CD4-positive, alpha-beta T cell treated with Interferon gamma for 1 hour (primary cell): Measurements from ENCODE around the gene GPX4.
A peak's percentile ranks its signal among the peaks of the same experiment; 100 is the strongest.

Experiments used
- DNase-seq: peaks from one replicate; pipeline ENCODE4 v3.0.0-alpha.2; 2020

The GPX4 gene

DNA sequence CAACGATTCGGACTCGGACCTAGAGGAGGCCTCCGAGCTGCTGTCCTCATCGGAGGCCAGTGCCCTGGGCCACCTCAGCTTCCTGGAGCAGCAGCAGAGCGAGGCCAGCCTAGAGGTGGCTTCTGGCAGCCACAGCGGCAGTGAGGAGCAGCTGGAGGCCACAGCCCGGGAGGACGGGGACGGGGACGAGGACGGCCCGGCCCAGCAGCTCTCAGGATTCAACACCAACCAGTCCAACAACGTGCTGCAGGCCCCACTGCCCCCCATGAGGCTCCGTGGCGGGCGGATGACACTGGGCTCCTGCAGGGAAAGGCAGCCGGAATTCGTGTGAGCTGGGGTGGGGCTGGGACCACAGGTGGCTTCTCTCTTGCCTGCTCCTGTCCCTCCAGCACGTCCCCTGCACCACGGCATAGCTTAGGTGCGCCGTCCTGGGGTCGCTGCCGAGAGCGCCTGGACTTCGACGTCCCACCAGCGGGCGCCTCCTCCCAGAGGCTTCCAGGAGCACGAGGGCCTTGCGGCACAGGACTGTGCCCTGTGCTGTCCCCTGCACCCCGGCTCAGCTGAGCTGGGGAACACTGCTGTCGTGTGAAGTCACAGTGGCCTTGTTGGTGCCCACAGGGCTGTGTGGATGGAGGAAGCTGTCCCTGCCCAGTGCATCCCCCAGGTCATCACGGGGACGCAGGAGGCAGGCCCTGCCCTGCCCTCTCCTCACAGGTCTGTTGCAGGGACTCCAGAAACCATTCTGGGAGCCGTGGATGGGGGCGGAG lies 17.9 kb upstream of the GPX4 start:
- no peak for DNase-seq

DNA sequence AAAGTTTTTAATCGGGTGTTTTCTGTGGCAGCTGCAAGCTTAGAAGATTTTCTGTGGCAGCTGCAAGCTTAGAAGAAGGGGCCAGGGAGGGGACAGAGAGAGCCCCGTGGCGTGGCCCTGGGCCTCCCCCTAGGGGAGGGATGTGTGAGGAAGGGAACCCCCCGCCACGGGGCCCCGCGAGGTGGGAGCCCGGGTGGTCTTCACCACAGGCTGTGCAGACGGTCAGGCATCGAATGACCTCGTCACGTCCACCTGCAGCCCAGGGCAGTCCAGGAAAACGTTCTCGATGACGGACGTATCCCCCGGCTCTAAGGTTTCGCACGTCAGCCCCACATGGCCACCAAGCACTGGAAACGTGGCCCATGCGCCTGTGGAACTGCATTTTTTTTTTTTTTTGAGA lies 17.2 kb upstream of the GPX4 start:
- no peak for DNase-seq

DNA sequence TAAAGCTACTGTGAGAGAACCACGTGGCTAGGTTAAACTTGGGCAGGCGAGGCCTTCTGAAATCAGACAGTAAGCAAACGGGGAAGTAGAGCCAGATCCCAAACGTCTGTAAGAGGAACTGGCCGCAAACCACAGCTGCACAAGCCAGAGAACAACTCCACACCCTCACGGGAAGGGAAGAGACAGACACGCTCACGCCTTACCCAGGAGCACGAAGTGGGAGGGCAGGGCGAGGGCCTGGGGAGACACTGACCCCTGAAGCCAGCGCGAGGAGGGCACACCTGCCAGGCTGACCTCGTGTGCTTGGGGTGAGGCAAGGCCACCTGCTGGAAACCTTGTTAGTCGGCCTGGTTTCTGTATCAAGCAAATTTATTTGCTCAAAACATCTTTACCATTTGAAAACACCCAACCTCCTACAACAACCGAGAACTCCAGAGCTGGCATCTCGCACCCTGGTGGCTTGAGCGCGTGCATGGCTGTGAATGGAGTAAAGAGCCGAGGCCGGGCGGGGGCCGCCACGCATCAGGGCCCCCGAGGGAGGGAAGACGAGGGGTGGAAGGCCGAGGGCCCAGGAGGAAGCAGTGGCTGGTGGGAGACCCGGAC lies 15.9 kb upstream of the GPX4 start:
- peak; percentile 70 for DNase-seq

DNA sequence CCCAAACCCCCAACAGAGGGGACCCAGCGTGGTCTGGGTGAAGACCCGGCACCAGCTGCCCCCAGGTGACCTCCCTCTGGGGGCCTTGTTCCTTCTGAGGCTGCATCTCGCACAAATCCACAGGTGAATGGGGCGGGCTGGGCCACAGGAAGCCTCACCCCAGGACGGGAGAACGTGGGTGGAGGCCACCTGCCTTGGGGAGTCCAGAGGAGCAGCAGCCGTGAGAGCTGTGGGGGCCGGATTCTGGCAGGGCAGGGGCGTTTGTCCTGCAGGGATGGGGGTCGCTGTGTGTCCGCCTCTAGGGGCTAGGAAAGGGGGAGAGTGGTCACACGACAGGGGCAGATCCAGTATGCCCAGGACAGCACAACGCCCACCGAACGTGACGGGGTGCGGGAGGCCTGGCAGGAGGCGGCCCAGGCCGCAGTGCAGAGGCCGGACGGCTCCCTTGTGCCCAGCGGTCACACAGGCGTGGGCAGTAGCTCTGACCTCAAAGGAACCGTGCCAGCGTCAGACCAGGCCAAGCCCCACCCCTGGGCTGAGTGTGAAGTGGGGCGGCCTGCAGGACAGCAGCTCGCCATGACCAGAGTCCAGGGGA lies 15.3 kb upstream of the GPX4 start:
- DNase-seq, result no peak

DNA sequence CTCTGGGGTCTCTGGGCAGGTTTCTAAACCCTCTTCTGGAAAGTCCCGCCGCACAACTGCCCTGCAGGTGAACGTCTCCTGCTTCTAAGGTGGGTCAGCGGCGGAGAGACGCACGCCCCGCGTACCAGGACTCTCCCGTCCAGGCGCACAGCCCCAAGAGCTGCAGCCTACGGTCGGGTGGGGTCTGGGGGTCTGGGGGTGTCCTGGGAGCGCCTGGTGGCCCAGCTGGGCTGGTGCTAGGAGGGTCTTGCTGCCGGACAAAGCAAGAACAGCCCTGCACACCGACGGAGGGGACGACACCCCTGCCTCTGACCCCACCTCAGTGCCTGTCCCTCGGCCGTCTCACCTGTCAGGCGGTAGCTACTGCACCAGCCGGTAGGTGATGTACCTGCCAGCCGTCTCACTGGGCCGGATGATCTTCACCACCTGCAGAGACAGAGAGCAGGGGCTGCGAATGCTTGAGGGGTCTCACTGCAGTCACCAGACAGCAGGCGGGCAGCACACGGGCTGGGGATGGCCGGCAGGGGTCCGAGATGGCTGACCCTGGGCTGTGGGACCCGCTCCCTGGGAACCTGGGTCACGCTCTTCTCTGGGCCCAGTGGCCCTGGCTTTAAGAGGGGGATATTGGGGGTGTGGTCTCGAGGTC lies 14.5 kb upstream of the GPX4 start:
- DNase-seq, result no peak

DNA sequence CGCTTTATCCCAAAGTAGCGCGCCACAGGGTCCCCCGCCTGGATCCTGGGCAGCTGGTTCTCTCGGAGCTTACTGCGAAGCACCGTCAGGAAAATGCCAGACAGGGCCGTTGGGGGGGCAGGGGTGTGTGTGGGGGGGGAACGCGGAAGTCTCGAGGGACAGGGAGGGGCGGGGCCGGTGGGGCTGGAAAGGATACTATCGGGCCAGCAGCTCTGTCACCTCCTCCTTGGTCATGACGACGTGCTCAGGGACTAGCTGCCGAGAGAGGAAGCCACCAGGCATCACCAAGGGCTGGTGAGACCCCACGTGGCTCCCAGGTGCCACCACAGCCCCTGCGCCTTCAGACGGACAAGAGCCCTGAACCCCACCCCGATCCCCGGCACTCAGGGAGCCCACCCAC lies 13.9 kb upstream of the GPX4 start:
- DNase-seq, result peak; percentile 68

DNA sequence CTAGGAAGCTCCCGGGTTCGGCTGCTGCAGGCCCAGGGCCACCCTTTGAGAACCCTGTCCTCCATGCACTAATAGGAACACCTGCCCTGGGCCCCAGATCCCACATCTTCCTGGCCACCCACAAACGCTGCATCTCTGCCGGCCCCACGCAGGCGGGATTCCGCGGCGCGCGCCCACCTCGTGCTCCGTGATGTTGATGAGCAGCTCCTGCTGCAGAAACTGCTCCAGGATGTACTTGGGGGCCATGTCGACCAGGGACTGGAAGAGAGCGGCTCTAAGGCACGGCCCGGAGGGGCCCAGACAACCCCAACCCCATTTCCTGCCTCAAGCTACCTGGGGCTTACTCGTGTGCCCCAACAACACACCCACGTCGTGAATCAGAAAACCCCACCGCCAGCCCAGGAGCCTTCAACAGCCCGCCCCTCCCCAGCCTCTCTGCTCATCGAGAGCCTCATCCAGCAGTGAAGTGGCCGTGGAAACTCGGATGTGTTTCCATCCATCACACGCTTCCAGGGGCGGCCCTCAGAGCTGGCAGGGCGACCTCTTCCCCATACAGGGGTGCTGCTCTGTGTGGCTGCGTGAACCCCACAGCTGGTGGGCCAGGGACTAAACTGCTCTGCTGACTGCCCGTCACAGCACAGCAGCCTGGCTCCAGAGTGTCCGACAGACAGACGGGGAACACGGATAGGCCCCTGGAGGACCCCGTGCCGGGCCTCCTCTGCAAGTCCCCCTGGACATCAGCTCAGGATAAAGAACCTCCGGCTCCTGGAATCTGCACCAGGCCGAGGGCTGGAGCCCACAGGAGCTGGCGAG lies 12.9 kb upstream of the GPX4 start:
- DNase-seq, result no peak

DNA sequence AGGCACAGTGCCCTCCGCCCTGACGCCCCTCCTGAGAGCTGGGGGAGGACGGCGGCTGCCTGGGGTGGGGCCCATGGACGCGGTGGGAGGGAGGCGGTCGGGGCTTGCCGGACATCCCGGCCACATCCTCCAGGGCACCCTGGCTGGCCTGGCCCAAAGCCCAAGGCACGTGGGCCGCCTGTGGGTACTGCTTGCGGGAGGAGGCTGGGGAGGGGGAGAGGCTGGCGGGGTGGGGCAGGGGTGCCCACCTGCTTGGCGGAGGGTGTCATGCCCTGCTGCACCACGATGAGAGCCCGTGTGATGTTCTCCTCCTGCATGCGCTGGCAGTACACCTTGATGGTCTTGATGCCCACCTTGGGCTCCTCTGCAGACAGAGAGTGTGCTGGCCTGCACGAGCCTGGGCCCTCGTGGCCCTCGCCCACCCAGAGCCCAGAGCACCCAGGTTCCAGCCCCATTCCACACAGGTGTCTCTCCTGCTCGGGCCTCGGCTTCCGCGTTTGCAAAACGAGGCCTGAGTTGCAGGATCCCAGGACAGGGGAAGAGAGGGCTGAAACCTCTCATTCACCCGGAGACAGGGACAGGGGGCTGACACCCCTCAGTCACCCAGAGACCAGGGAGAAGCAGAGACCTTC lies 12.1 kb upstream of the GPX4 start:
- no peak for DNase-seq

DNA sequence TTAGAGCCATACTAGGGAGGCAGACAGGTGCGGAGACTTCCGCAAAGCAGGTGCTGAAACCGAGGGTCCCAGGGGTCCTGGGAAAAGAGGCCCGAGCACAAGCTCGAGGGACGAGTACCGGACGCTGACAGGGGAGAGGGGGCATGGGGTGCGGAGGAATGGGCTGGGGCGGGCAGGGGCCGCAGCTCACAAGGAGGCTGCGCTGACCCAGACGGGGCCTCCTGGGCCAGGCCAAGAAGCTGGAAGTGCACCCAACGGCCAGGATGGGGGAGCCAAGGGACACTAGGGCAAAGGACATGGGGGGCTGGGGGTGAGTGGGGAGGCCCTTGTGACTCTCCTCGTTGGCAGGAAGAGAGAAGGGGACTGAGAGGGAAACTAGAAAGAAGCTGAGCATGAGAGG lies 10.5 kb upstream of the GPX4 start:
- DNase-seq, result no peak

DNA sequence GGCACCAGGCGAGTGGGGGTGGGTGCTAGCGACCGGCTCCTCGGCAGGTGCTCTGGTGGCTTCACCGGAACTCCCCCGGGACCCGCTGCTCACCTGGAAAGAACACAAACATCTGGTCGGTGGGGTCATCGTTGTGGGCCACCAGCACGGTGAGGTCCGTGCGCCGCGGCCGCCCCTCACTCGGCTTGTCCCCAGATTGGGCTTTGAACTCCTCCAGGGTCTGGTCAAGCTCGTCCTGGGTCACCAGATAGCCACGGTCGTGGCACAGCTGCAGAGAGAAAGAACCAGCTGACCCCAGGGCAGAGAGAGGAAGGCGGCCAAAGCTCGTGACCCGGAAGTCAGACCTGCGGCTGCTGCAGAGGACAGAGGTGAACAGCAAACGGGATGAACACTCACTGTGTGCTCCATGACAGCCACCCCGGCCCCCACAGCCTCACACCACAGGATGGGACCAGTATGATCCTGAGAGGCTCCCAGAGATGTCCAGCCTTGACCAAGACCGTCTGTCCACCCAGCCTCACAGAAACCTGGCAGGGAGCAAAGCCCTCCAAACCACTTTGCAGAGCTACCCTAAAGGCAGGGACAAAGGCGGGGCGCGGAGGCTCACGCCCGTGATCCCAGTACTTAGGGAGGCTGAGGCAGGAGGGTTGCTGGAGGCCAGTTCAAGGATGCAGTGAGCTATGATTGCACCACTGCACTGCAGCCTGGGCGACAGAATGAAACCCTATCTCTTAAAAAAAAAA lies 9.8 kb upstream of the GPX4 start:
- no peak for DNase-seq

DNA sequence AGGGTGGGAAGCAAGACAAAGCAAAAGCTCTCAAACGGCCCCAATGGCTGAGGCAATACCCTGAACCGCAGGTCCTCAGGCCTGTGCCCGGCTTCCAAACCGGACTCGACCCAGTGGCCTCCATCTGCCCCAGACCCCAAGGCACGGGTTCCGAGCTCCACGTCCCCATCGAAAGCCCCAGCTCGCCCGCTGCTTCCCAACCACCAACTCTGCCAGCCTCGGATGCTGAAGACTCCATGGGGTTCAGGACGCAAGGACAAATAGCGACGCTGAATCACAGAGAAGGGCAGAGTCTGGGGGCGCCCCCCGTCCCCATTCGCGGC lies 9.2 kb upstream of the GPX4 start:
- no peak for DNase-seq

DNA sequence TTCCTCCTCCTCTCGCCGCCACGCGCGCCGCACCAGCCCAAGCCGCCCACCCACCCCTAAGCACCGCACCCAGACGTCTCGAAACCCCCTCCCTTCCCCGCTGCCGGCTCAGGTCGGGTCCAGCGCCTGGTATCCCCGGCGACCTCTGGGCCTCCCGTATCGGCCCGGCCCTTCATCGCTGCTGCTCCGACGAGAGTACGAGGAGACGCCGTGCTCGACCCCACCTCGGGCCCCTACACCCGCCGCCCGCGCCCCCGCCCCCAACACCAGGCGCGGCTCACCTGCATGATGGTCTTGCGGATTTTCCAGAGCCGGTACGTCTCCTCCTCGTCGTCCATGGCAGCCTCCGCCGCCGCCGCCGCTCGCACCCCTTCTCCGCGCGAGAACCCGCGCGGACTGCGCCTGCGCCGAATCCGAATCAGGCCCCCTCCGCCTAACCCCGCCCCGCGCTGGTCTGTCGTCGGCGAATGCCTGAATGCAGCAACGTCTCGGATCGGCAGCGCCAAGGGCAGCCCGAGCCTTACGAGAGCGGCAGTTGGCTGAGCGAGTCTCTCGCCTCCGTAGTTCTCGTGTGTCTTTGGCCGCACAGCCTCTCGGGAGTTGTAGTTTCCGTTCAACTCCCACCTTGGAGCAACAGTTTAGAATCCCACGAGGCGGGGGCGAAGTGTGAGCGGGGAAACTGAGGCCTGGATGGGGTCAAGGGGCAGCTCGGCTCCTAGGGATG lies 8.7 kb upstream of the GPX4 start, which contains the start of gene POLR2E:
POLR2E (minus strand) TSS at position 398 of the 724 bp plus-strand sequence; CDS start at position 338, 60 bp downstream.
- peak; percentile 97 for DNase-seq

DNA sequence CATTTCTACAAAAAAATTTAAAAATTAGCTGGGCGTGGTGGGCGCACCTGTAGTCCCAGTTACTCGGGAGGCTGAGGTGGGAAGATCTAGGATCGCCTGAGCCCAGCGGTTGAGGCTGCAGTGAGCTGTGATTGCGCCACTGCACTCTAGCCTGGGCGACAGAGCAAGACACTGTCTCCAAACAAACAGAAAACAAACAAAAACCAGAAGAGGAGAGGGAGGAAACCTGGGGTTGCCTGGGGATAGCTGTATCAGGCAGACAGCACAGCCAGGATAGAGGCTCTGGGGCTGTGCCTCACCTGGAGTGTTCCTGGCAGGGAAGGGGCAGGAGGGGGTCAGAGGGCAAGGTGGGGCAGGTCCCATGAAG lies 6.0 kb upstream of the GPX4 start:
- no peak for DNase-seq

DNA sequence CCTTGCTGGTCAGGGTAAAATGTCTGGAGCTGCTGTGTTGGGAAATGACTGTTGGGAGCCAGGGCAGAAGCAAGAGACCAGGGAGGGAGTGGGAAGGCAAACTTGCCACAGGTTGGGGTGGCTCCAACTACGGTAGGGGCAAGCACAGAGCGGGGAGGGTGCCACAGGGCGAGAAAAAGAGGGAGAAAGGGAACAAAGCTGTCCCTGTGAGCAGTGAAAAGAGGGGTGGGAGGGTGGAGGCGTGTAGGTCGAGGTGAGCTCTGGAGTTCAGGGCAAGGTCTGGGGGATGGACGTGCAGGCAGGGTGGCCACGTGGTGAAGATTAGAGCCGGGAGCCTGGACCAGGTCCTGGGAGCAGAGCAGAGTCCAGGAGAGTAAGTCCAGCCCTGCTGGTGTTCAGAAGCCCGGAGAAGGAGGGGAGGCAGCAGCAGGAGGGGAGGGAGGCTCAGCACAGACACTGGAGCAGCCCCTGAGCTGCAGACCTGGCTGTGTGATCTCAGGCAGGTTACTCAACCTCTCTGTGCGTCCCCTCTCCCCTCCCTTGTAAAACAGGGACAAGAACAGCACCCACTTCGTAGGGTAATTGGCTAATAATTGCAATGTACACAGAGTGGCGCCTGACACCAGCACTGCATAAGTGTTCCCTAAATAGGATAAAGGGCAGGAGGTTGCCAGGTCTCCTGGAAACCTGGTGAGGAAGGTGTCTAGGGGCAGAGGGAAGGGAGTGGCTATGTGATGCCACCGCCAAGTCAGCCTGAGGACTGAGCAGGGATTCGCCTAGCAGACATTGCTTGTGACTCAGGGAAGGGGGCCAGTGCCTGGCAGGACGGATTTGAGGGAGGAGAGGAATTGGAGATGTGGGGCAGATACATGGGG lies 5.4 kb upstream of the GPX4 start:
- no peak for DNase-seq

DNA sequence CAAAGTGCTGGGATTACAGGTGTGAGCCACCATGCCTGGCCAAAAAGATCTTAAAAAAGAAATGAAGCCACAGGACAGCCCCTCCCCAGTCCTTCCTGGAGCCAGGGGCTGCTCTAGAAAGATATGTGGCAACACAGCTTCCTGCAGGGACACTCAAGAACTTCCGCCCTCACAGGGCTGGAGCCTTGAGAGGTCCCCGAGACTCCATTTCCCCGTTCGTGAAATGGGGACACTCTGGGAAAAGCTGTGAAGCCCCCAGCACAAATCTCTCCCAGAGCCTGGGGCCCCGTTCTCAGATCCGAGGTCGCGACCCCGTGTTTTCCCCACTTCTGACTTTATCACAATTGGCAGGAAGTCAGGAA lies 2.5 kb upstream of the GPX4 start:
- no peak for DNase-seq

DNA sequence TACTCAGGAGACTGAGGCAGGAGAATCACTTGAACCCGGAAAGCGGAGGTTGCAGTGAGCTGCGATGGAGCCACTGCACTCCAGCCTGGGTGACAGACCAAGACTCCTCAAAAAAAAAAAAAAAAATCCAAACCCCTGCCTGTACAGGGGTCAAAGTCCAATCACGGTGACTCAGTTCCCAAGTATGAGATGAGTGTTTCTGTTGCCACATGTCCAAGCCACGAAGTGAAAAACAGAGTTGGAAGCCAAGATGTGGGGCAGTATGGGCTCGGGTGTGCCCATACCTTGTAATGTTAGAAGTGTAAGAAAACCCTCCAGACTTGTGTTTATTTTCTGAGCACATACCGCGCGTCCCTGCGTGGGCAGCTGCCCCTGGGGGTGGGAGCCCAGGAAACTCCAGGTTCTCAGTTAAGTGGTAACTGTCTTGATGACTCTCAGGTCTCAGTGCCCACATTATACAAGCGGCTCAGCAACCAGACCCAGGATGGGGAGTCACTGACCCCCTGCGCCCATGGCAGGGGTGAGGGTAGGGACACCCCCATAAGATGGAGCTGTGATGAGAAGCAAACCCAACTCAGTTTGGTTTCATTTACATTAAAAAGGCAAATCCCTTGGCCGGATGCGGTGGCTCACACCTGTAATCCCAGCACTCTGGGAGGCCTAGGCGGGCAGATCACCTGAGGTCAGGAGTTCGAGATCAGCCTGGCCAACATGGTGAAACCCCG lies 1.2 kb upstream of the GPX4 start:
- DNase-seq, result no peak

DNA sequence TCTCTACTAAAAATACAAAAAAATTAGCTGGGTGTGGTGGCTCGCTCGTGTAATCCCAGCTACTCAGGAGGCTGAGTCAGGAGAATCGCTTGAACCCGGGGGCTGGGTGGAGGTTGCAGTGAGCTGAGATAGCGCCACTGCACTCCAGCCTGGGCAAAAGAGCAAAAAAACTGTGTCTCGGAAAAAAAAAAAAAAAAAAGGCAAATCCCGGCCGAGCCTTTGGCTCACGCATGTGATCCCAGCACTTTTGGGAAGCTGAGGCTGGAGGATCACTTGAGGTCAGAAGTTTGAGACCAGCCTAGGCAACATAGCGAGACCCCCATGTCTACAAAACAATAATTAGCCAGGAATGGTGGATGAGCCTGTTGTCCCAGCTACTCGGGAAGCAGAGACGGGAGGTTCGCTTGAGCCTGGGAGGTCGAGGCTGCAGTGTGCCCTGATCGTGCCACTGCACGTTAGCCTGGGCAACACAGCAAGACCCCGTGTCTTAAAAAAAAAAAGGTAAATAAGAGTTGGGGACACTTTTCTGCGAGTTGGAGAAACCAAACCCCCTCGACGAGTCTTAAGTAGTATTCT lies 574 bp upstream of the GPX4 start:
- no peak for DNase-seq

DNA sequence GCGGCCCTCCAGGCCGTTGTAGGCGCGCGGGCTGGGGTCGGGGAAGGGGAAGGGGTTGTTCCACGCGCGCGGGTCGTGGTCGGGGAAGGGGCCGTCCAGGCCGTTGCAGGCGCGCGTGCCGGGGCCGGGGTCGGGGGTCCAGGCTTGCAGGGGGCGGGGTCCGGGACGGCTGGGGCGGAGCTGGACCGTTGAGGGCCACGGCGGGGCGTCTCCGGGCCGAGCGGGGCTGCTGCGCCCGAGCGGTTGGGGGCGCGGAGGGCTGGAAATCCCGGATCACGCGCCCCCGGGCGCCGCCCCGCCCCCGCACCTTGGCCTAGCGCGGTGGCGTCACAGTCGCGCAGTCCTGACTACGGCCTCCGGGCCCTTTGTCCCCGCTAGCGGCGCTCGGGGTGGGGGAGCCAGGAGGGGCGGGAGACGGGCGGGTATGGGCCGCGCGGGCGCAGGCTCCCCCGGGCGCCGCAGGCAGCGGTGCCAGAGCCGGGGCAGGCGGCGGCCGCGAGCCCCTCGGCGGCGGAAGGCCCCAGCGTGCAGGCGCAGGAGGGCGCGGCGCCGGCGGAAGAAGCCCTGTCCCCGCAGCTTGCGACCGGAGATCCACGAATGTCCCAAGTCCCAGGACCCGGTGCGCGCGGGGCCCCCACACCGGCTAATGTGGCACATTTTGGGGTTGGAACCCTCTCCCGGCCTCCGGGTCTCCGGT lies 665 bp downstream of the GPX4 start:
- peak; percentile 81 for DNase-seq
